ENCODE results near the gene ANKK1. TPM values are rescaled to one million over a fixed set of nuclear protein-coding genes. Genes with fewer than 3 reads are reported as not detected.

The ANKK1 gene
- total RNA-seq, 2 donors from 2014 or later = 0.10 to 0.32 TPM

DNA sequence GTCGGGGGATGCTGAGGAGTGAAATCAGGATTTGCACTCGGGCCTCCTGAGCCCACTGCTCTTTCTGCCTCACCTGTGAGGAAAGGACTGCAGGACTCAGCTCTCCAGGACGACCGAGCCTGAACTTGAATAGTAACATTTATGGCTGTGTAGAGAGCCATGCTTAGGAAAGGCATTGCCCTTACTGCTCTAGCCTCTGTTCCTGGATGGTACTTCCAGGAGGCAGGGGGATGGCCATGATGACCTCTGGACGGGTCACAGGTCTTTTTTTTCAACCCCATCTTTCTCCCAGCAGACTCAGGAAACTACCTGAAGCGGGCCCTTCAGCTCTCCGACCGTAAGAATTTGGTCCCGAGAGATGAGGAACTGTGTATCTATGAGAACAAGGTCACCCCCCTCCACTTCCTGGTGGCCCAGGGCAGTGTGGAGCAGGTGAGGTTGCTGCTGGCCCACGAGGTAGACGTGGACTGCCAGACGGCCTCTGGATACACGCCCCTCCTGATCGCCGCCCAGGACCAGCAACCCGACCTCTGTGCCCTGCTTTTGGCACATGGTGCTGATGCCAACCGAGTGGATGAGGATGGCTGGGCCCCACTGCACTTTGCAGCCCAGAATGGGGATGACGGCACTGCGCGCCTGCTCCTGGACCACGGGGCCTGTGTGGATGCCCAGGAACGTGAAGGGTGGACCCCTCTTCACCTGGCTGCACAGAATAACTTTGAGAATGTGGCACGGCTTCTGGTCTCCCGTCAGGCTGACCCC lies 11.3 kb downstream of the ANKK1 start:
- Histone ChIP-seq H3K9ac (ENCODE audit: low read depth in 2 of 2, low read length in 2 of 2) (no peak overlapping the region), H3K9me3 (no peaks in the 10 kb centered on the region), H3K4me1 (no peaks in the 10 kb centered on the region), H3K27me3 (no peaks in the 10 kb centered on the region), H3K4me3 (no peak overlapping the region), H3K36me3 (no peaks in the 10 kb centered on the region), H3K27ac (no peak overlapping the region)
- no peak for DNase-seq
- intact Hi-C loops (cut with DNase I) = no loop called here
- TF ChIP-seq, protein P1, sequence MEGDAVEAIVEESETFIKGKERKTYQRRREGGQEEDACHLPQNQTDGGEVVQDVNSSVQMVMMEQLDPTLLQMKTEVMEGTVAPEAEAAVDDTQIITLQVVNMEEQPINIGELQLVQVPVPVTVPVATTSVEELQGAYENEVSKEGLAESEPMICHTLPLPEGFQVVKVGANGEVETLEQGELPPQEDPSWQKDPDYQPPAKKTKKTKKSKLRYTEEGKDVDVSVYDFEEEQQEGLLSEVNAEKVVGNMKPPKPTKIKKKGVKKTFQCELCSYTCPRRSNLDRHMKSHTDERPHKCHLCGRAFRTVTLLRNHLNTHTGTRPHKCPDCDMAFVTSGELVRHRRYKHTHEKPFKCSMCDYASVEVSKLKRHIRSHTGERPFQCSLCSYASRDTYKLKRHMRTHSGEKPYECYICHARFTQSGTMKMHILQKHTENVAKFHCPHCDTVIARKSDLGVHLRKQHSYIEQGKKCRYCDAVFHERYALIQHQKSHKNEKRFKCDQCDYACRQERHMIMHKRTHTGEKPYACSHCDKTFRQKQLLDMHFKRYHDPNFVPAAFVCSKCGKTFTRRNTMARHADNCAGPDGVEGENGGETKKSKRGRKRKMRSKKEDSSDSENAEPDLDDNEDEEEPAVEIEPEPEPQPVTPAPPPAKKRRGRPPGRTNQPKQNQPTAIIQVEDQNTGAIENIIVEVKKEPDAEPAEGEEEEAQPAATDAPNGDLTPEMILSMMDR (IDR thresholded peaks at IDR 0.05) = no peak

DNA sequence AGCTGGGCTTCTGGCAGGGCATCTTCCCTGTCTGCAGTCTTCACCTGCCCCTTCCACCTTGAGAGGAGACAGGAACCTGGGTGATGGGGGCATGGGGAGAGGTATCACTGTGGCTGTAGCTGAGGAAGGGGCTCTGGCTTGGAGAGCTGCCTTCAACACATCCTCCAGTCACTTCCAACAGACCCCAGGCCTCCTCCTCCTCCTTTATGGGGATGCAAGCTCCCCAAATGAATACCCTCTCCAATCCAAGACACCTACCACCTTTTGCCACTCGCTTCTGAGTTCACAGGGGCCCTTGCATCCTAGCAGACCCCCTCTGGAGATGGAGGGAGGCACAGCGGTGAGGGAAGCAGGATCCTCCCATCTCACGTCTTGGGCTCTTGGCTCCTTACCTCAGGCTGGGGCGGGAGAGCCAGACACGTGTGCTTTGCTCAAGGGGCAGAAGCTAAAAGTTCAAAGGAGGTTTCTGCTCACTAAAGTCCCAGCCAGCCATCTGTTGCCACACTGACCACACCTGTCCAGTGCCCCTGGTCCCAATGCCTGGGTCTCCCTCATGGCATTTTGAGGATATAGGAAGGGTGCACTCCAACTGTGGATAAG lies 13.2 kb downstream of the ANKK1 start:
- Histone ChIP-seq H3K4me1 (no peaks in the 10 kb centered on the region), H3K9me3 (no peaks in the 10 kb centered on the region), H3K4me3 (no peak overlapping the region), H3K36me3 (no peaks in the 10 kb centered on the region), H3K27ac (no peak overlapping the region), H3K9ac (ENCODE audit: low read depth in 2 of 2, low read length in 2 of 2) (no peak overlapping the region), H3K27me3 (no peaks in the 10 kb centered on the region)
- intact Hi-C loops (cut with DNase I) = no loop called here
- TF ChIP-seq, protein P1 (IDR thresholded peaks at IDR 0.05) = no peak
- DNase-seq = no peak

DNA sequence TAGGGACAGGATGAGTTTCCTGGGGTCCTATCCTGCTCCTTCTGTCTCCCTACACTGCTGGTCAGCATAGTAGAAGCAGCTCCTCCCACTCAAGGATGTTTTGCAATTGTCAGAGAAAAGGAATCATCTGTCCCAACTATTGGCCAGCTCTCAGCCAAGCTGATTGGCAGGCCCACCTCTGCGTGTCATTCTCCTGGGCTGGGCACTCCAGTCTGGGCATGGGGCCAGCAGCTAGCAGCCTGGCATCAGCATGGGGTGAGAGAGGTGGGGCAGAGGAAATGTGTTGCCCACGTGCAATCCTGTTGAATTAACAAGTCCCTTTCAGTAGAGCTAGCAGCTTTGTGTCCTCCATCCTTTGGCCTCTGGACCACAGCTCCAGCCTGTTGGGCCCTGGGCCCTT lies 14.1 kb downstream of the ANKK1 start:
- peak; percentile 65 for DNase-seq
- Histone ChIP-seq H3K27me3 (no peaks in the 10 kb centered on the region), H3K36me3 (no peaks in the 10 kb centered on the region), H3K9me3 (no peaks in the 10 kb centered on the region), H3K9ac (ENCODE audit: low read depth in 2 of 2, low read length in 2 of 2) (no peak overlapping the region), H3K4me1 (no peaks in the 10 kb centered on the region), H3K27ac (no peak overlapping the region), H3K4me3 (no peak overlapping the region)
- TF ChIP-seq, protein P1 (IDR thresholded peaks at IDR 0.05) = no peak
- intact Hi-C loops (cut with DNase I) = no loop called here

DNA sequence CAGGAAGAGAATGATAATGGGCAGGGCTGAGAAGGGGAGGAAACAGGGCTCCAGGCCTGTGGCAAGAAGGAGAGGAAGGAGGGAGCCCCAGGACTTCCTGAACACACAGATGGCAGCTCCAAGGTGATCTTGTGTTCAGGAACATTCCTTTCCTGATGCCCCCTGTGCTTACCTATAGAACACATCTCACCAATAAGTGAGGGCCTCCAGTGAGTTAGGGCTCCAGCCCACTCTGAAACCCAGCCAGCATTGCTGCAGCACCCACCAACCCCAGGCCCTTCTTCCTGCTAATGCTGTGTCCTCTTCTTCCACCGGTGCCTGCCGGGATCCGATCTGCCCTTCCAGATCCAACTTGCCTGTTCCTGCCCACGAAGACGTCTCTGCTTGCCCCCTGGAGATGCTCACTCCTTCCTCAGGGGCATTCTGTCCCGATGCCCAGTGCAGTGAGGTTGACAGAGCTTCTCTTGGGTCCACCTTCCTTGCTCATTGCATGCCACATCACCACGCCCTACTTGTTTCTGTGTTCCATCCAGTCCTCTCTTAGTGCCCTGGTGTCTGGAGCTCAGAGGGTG lies 17.4 kb downstream of the ANKK1 start:
- no peaks in the 10 kb centered on the region for H3K4me1 ChIP-seq
- H3K4me3 ChIP-seq = no peak overlapping the region
- no peak overlapping the region for H3K9ac ChIP-seq (ENCODE audit: low read depth in 2 of 2, low read length in 2 of 2)
- no peak overlapping the region for H3K27ac ChIP-seq
- H3K9me3 ChIP-seq = no peaks in the 10 kb centered on the region
- no peaks in the 10 kb centered on the region for H3K36me3 ChIP-seq
- DNase-seq = no peak
- H3K27me3 ChIP-seq = no peaks in the 10 kb centered on the region
- TF ChIP-seq, protein P1 (IDR thresholded peaks at IDR 0.05) = no peak
- intact Hi-C loops (cut with DNase I) = no loop called here

DNA sequence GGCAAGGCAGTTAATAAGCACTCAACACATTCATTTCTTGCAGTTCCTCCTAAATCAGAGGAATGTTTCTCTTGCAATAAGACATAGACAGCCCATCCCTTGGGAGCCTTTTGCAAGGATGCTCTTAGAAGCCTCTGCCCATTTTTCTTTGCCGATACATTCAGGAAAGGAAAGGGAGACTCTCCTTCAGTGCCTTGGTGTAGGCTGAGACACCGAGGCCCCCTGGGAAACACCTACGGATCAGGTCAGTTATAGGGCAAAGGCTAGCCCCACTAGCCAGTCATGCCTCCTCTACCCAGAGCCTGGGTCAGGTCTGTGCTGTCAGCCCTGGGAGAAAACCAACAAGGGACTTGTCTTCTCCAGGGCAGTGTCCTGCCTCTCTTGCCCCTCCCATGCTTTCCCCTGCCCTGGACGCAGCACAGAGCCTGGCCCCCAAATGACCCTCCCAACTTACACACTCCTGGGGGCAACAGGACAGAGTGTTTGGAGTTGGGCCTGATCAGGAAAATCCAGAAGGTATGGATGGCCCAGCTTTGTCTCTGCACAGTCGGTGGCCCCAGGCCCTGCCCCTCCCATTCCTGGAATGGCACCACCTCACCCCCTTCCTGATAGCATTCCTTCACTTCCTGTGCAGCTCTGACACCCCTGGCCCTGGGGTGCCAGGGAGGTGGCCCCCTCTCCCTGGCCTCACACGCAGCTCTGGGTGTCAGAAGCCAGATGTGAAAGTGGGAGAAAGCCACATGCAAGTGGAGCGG lies 18.3 kb downstream of the ANKK1 start:
- no peak overlapping the region for H3K27ac ChIP-seq
- H3K4me3 ChIP-seq = no peak overlapping the region
- H3K36me3 ChIP-seq = no peaks in the 10 kb centered on the region
- H3K27me3 ChIP-seq = no peaks in the 10 kb centered on the region
- DNase-seq = no peak
- no peaks in the 10 kb centered on the region for H3K9me3 ChIP-seq
- H3K4me1 ChIP-seq = no peaks in the 10 kb centered on the region
- no peak overlapping the region for H3K9ac ChIP-seq (ENCODE audit: low read depth in 2 of 2, low read length in 2 of 2)
- intact Hi-C loops (cut with DNase I) = no loop called here
- TF ChIP-seq, protein P1 (IDR thresholded peaks at IDR 0.05) = no peak

Data from colonic mucosa (tissue), 4 donors.